22Rv1 (cell line): ENCODE measurements around the gene KRTAP13-4.

Experiments
- CTCF ChIP-seq: fragments of 450-650 bp; IDR thresholded peaks from 2 replicates; pipeline ENCODE4 v1.5.1; 2017; ENCODE audit warnings: mild to moderate bottlenecking
- ZFX ChIP-seq: fragments of 450-650 bp; IDR thresholded peaks from 2 replicates; pipeline ENCODE4 v1.6.1; 2017; ENCODE audit warnings: antibody characterized with exemption, borderline replicate concordance

GRCh38 chr21:30478004-30478403 is 48.0 kb downstream of the KRTAP13-4 start:
- TF ChIP-seq CTCF, result no peak
- TF ChIP-seq ZFX, result no peak
